A549 (cell line): ENCODE measurements around the gene SERINC5. TPM values are rescaled to one million over a fixed set of nuclear protein-coding genes. Genes with fewer than 3 reads are reported as not detected.
A peak's percentile ranks its signal among the peaks of the same experiment; 100 is the strongest.

Experiments used
- ATAC-seq, 2 experiments: fragments of 200-7000 bp in 1 of 2; fragments of >200 bp in 1 of 2; cut with Nextera tagmentation in 1 of 2; cut with Tn5 transposase in 1 of 2; 3 replicates each; pipeline versions ENCODE4 v1.8.0 to v1.9.1; 2018 to 2020; ENCODE audit warnings: mild to moderate bottlenecking in 1 of 2, moderate library complexity in 1 of 2
- CTCF ChIA-PET: fragments of 300-600 bp; sonication (Branson Sonifier 250); formaldehyde crosslinking; extraction: SDS; loops from one replicate; lab custom pipeline; 2021; ENCODE audit warnings: antibody characterized with exemption, inconsistent platforms; lab: Yijun Ruan, JAX
- POLR2A ChIA-PET: fragments of 350-600 bp; formaldehyde crosslinking; extraction: SDS; loops from one replicate; lab custom pipeline; 2021; ENCODE audit warnings: antibody characterized with exemption, inconsistent platforms; lab: Yijun Ruan, JAX
- DNase-seq, 2 experiments: peaks; one replicate each; pipeline versions ENCODE4 v3.0.0 to v3.0.0-alpha.2; 2011 to 2016; ENCODE audit warnings: low read depth in 1 of 2, low spot score in 1 of 2
- FAIRE-seq: peaks from 2 replicates; lab custom pipeline; 2011; peaks lifted over from hg19 to GRCh38; lab: Jason Lieb, UNC
- H3K27ac ChIP-seq, 2 experiments: fragments of >200 bp; sonication (Bioruptor Twin); formaldehyde crosslinking; 3 replicates each; pipeline ENCODE4 v1.5.1; 2016 to 2017
- H3K4me1 ChIP-seq: fragments of >200 bp; sonication (Bioruptor Twin); formaldehyde crosslinking; 3 replicates; pipeline ENCODE4 v1.6.1; 2016
- H3K4me2 ChIP-seq: fragments of >200 bp; sonication (Bioruptor Twin); formaldehyde crosslinking; 3 replicates; pipeline ENCODE4 v1.6.1; 2016
- H3K4me3 ChIP-seq: fragments of >200 bp; sonication (Bioruptor Twin); formaldehyde crosslinking; 3 replicates; pipeline ENCODE4 v1.5.1; 2016
- H3K9me3 ChIP-seq: fragments of >200 bp; sonication (Bioruptor Twin); formaldehyde crosslinking; 3 replicates; pipeline ENCODE4 v1.6.1; 2016
- BCL3 ChIP-seq: fragments of >200 bp; sonication (Bioruptor Twin); formaldehyde crosslinking; IDR thresholded peaks from 3 replicates; pipeline ENCODE4 v1.6.1; 2016
- CBX2 ChIP-seq: fragments of 200-600 bp; sonication (generic); IDR thresholded peaks from 2 replicates; pipeline ENCODE4 v1.6.1; 2016; ENCODE audit warnings: low read depth, mild to moderate bottlenecking, borderline replicate concordance
- CBX8 ChIP-seq: fragments of 200-600 bp; sonication (generic); IDR thresholded peaks from 2 replicates; pipeline ENCODE4 v1.6.1; 2016
- CHD2 ChIP-seq: fragments of 150-350 bp; IDR thresholded peaks from 2 replicates; pipeline ENCODE4 v1.6.1; 2014; ENCODE audit warnings: low read length; ENCODE audit not compliant: partially characterized antibody
- CHD4 ChIP-seq: fragments of 200-600 bp; sonication (generic); IDR thresholded peaks from 2 replicates; pipeline ENCODE4 v1.6.1; 2016; ENCODE audit warnings: antibody characterized with exemption, mild to moderate bottlenecking, borderline replicate concordance
- EHF ChIP-seq: fragments of 250-450 bp; sonication (Bioruptor Pico); IDR thresholded peaks from 2 replicates; pipeline ENCODE4 v1.5.0; 2020; ENCODE audit warnings: mild to moderate bottlenecking
- FOXS1 ChIP-seq: fragments of 250-450 bp; sonication (Bioruptor Pico); IDR thresholded peaks from 2 replicates; pipeline ENCODE4 v1.5.0; 2020; ENCODE audit warnings: mild to moderate bottlenecking, moderate library complexity
- HMGXB4 ChIP-seq: fragments of 250-450 bp; sonication (Bioruptor Pico); IDR thresholded peaks from 2 replicates; pipeline ENCODE4 v1.5.0; 2021; ENCODE audit warnings: mild to moderate bottlenecking, moderate library complexity, borderline replicate concordance
- KDM5A ChIP-seq: fragments of 200-600 bp; sonication (generic); IDR thresholded peaks from 2 replicates; pipeline ENCODE4 v1.6.1; 2016; ENCODE audit warnings: antibody characterized with exemption, mild to moderate bottlenecking
- MAFK ChIP-seq: fragments of 450-650 bp; IDR thresholded peaks from 2 replicates; pipeline ENCODE4 v1.6.1; 2014; ENCODE audit not compliant: partially characterized antibody
- MYC ChIP-seq: IDR thresholded peaks from 2 replicates; pipeline ENCODE4 v1.6.1; 2012; ENCODE audit warnings: mild to moderate bottlenecking, inconsistent platforms, low read length, improper control_type of control experiment, borderline replicate concordance
- NR3C1 ChIP-seq: fragments of >200 bp; sonication (Bioruptor Twin); formaldehyde crosslinking; IDR thresholded peaks from 3 replicates; pipeline ENCODE4 v1.6.1; 2017
- PBX3 ChIP-seq: IDR thresholded peaks from 2 replicates; pipeline ENCODE4 v1.6.1; 2012
- POLR2A ChIP-seq: IDR thresholded peaks from 2 replicates; pipeline ENCODE4 v1.6.1; 2012; ENCODE audit warnings: mild to moderate bottlenecking, low read length
- RAD21 ChIP-seq, 2 experiments: fragments of >200 bp in 1 of 2; sonication (Bioruptor Twin) in 1 of 2; formaldehyde crosslinking in 1 of 2; IDR thresholded peaks in 1 of 2; conservative IDR thresholded peaks in 1 of 2; 2 replicates in 1 of 2; 3 replicates in 1 of 2; pipeline ENCODE4 v1.6.1; 2012 to 2018; ENCODE audit warnings: inconsistent platforms in 1 of 2
- RARB ChIP-seq: fragments of 250-450 bp; sonication (Bioruptor Pico); IDR thresholded peaks from 2 replicates; pipeline ENCODE4 v1.8.0; 2021; ENCODE audit warnings: mild to moderate bottlenecking, moderate library complexity
- RFX5 ChIP-seq: fragments of 450-650 bp; IDR thresholded peaks from 2 replicates; pipeline ENCODE4 v1.7.1; 2014; ENCODE audit warnings: antibody characterized with exemption, mild to moderate bottlenecking, moderate library complexity
- ZC3H11A ChIP-seq: fragments of 450-650 bp; IDR thresholded peaks from 2 replicates; pipeline ENCODE4 v1.6.1; 2014; ENCODE audit warnings: antibody characterized with exemption, mild to moderate bottlenecking
- ZNF302 ChIP-seq: fragments of 250-450 bp; sonication (Bioruptor Pico); IDR thresholded peaks from 2 replicates; pipeline ENCODE4 v1.9.0; 2021; ENCODE audit warnings: inconsistent platforms, mild to moderate bottlenecking, moderate library complexity
- ZSCAN20 ChIP-seq: fragments of 250-450 bp; sonication (Bioruptor Pico); IDR thresholded peaks from 2 replicates; pipeline ENCODE4 v1.8.0; 2022; ENCODE audit warnings: mild to moderate bottlenecking, moderate library complexity
- WGBS: methylation state at CpG from one replicate; pipeline ENCODE4 v1.1.6; 2017; ENCODE audit errors: missing lambda C conversion rate; 5-methylcytosine and 5-hydroxymethylcytosine counted together
- polyA plus RNA-seq, 4 experiments: library from polyadenylated mRNA; depleted of rRNA in 3 of 4; stranded (reverse); fragments of >200 nt; fragmentation: RNase III in 1 of 4; extraction: RNeasy Plus Mini Kit Qiagen cat#74134 plus additional on column Dnase treatment in 1 of 4; gene quantifications; 2 replicates in 3 of 4; 3 replicates in 1 of 4; pipeline ENCODE4 v1.2.3, GENCODE V29; 2011 to 2017

The SERINC5 gene
- polyA plus RNA-seq, 2 of the 4 experiments (the other 2 are of a cell fraction) = 7.0 to 13.4 TPM

- H3K4me2 ChIP-seq = no peak overlapping the region
- DNase-seq (no peak), ATAC-seq (no peak), FAIRE-seq (no peak)
- 71% methylated on average over 4 of the region's 4 CpGs for WGBS
- CTCF ChIA-PET = interaction anchor here (1.5 kb wide), 1 partner anchor 14 kb away, joined by 3 read pairs; no protein-coding TSS in a partner anchor
- POLR2A ChIA-PET = no interaction called here
- TF ChIP-seq CBX2 (no peak), MAFK (peak; percentile 2)
- TF ChIP-seq, all 56 proteins: peak for 1
- Histone ChIP-seq H3K4me1 (peaks cover 19% of the 10 kb centered on the region), H3K9me3 (no peaks in the 10 kb centered on the region), H3K27ac (no peak overlapping the region), H3K4me3 (no peak overlapping the region)
These were observed 64.5 kb downstream of the SERINC5 start for GRCh38 chr5:80191397-80191796.

- CTCF ChIA-PET = interaction anchor here (1.5 kb wide), 1 partner anchor 13 kb away, joined by 3 read pairs; no protein-coding TSS in a partner anchor
- ATAC-seq = no peak
- FAIRE-seq = no peak
- Histone ChIP-seq H3K4me1 (peaks cover 23% of the 10 kb centered on the region), H3K4me3 (no peak overlapping the region)
- DNase-seq = no peak
- no peak for TF ChIP-seq ZNF302
- no peak for TF ChIP-seq ZC3H11A
- TF ChIP-seq CHD2 = no peak
- TF ChIP-seq CBX8 = no peak
- no peak for TF ChIP-seq CHD4
- no peak for TF ChIP-seq RFX5
- TF ChIP-seq EHF = no peak
- TF ChIP-seq RAD21 (conservative IDR thresholded peaks at IDR 0.05 in 1 of 2, IDR thresholded peaks at IDR 0.05 in 1 of 2) = no peak
- TF ChIP-seq, all 56 proteins: peak for 0
- Histone ChIP-seq H3K4me2 (no peak overlapping the region), H3K9me3 (no peaks in the 10 kb centered on the region), H3K27ac (no peak overlapping the region)
- 79% methylated on average over 3 of the region's 3 CpGs for WGBS
- POLR2A ChIA-PET = no interaction called here
These were observed 64.9 kb downstream of the SERINC5 start for GRCh38 chr5:80190960-80191359.

GRCh38 chr5:80189701-80190100 lies 66.1 kb downstream of the SERINC5 start:
- ATAC-seq = no peak
- DNase-seq = no peak
- TF ChIP-seq NR3C1 (no peak), RARB (CRISPR knock-in tag) (no peak), KDM5A (no peak), FOXS1 (no peak), POLR2A (no peak), ZSCAN20 (CRISPR knock-in tag) (no peak), BCL3 (no peak), PBX3 (no peak), MYC (no peak), HMGXB4 (CRISPR knock-in tag) (no peak)
- ChIA-PET CTCF (interaction anchor here (0.9 to 1.5 kb wide), 2 partner anchors 12 to 106 kb away, joined by 3 read pairs; no protein-coding TSS in a partner anchor), POLR2A (no interaction called here)
- Histone ChIP-seq H3K4me2 (no peak overlapping the region), H3K4me3 (no peak overlapping the region), H3K4me1 (peaks cover 36% of the 10 kb centered on the region), H3K9me3 (no peaks in the 10 kb centered on the region), H3K27ac (no peak overlapping the region)
- no peak for FAIRE-seq
- 90% methylated on average over 3 of the region's 3 CpGs for WGBS
